H1 (cell line): ENCODE results near the gene SIKE1.

Experiments
- BCL11A ChIP-seq, 2 experiments: IDR thresholded peaks; one replicate each; pipeline ENCODE4 v1.6.1; 2011; ENCODE audit warnings: low read depth in 2 of 2, low read length in 2 of 2, mild to moderate bottlenecking in 2 of 2
- CTCF ChIP-seq, 3 experiments: IDR thresholded peaks; 1 replicate in 2 of 3; 2 replicates in 1 of 3; pipeline versions ENCODE4 v1.5.1 to v1.6.1; 2011; ENCODE audit warnings: low read length in 3 of 3, mild to moderate bottlenecking in 3 of 3, inconsistent platforms in 2 of 3, low read depth in 1 of 3, moderate library complexity in 1 of 3; ENCODE audit not compliant: insufficient read depth in 1 of 3; ENCODE audit errors: control extremely low read depth in 1 of 3
- EZH2 ChIP-seq: fragments of 200-600 bp; sonication (generic); IDR thresholded peaks from 2 replicates; pipeline ENCODE4 v1.7.1; 2012; ENCODE audit warnings: low read depth, mild to moderate bottlenecking, moderate library complexity, low read length, inconsistent platforms; ENCODE audit not compliant: severe bottlenecking
- POLR2A ChIP-seq, 2 experiments: IDR thresholded peaks; 1 replicate in 1 of 2; 2 replicates in 1 of 2; pipeline ENCODE4 v1.6.1; 2011; ENCODE audit warnings: low read depth in 2 of 2, low read length in 2 of 2, mild to moderate bottlenecking in 2 of 2; ENCODE audit errors: control extremely low read depth in 1 of 2

- no peak for TF ChIP-seq EZH2
- TF ChIP-seq CTCF (IDR thresholded peaks at IDR 0.05; ENCODE audit: control extremely low read depth in 1 of 3, insufficient read depth in 1 of 3, low read depth in 1 of 3, low read length in 3 of 3) = no peak
- no peak for TF ChIP-seq POLR2A (IDR thresholded peaks at IDR 0.05; ENCODE audit: control extremely low read depth in 1 of 2, low read depth in 2 of 2, low read length in 2 of 2)
- TF ChIP-seq BCL11A (IDR thresholded peaks at IDR 0.05; ENCODE audit: low read depth in 2 of 2, low read length in 2 of 2) = no peak
Measured at GRCh38 chr1:114723457-114723856, 57.0 kb downstream of the SIKE1 start.
